K562 (cell line): ENCODE measurements around the gene SLC39A11. TPM values are rescaled to one million over a fixed set of nuclear protein-coding genes. Genes with fewer than 3 reads are reported as not detected.
A peak's percentile ranks its signal among the peaks of the same experiment; 100 is the strongest.

Source experiments
- ATAC-seq: fragments of 200-7000 bp; cut with Tn5 transposase; 3 replicates; pipeline ENCODE4 v1.9.1; 2020; ENCODE audit warnings: moderate library complexity
- BruUV-seq: library from RNA; stranded (reverse); fragments of 400-500 nt; replicated peaks from 2 replicates; lab custom pipeline; 2021; lab: Mats Ljungman, UMichigan
- CTCF ChIA-PET: fragments of 300-600 bp; formaldehyde crosslinking; extraction: SDS; loops from one replicate; lab custom pipeline; 2021; ENCODE audit warnings: low intra/inter-chr PET ratio; lab: Yijun Ruan, JAX
- POLR2A ChIA-PET: fragments of 300-600, 350-650 bp; sonication (Branson Sonifier 250); formaldehyde crosslinking; extraction: SDS; loops from one replicate; lab custom pipeline; 2021; ENCODE audit warnings: antibody characterized with exemption, inconsistent platforms; lab: Yijun Ruan, JAX
- DNase-seq, 4 experiments: peaks; one replicate each; pipeline versions ENCODE4 v3.0.0 to v3.0.0-alpha.2; 2011 to 2018; ENCODE audit warnings: low spot score in 3 of 4, mixed read lengths in 3 of 4; ENCODE audit errors: extremely low read depth in 1 of 4
- FAIRE-seq: peaks from 2 replicates; lab custom pipeline; 2011; peaks lifted over from hg19 to GRCh38; lab: Jason Lieb, UNC
- H2AFZ ChIP-seq: 2 replicates; pipeline ENCODE4 v1.6.0; 2011; ENCODE audit warnings: low read depth, low read length, control low read depth, inconsistent platforms
- H3K27ac ChIP-seq: fragments of 200-600 bp; 3 replicates; pipeline ENCODE4 v1.8.0; 2011; ENCODE audit warnings: low read depth, mild to moderate bottlenecking, control low read depth, inconsistent platforms, low read length, moderate library complexity, mixed read lengths; ENCODE audit errors: extremely low read depth
- H3K27me3 ChIP-seq, 2 experiments: fragments of 300-600 bp in 1 of 2; 2 replicates in 1 of 2; 3 replicates in 1 of 2; pipeline versions ENCODE4 v1.6.0 to v1.8.0; 2011; ENCODE audit warnings: inconsistent platforms in 2 of 2, low read length in 2 of 2, mild to moderate bottlenecking in 1 of 2, mixed read lengths in 1 of 2, moderate library complexity in 1 of 2; ENCODE audit not compliant: control insufficient read depth in 2 of 2, insufficient read depth in 2 of 2
- H3K36me3 ChIP-seq: fragments of 300-600 bp; 3 replicates; pipeline ENCODE4 v1.8.0; 2011; ENCODE audit warnings: mild to moderate bottlenecking, low read length, inconsistent platforms; ENCODE audit not compliant: control insufficient read depth, insufficient read depth
- H3K4me1 ChIP-seq, 2 experiments: fragments of 200-600 bp in 1 of 2; replicated peaks in 1 of 2; 2 replicates in 1 of 2; 3 replicates in 1 of 2; pipeline versions ENCODE4 v1.5.1 to v1.8.0; 2011; ENCODE audit warnings: inconsistent platforms in 2 of 2, low read length in 2 of 2, mild to moderate bottlenecking in 1 of 2, mixed read lengths in 1 of 2, moderate library complexity in 1 of 2; ENCODE audit not compliant: control insufficient read depth in 2 of 2, insufficient read depth in 2 of 2
- H3K4me2 ChIP-seq: 2 replicates; pipeline ENCODE4 v1.6.1; 2011; ENCODE audit warnings: low read length, control low read depth, inconsistent platforms, mixed read lengths; ENCODE audit not compliant: insufficient read depth
- H3K4me3 ChIP-seq: fragments of 200-600 bp; sonication (generic), shearing (Covaris generic); 2 replicates; pipeline ENCODE4 v1.5.1; 2016; ENCODE audit warnings: control low read depth, inconsistent platforms
- H3K79me2 ChIP-seq: fragments of 200-600 bp; 3 replicates; pipeline ENCODE4 v1.8.0; 2011; ENCODE audit warnings: low read length, inconsistent platforms; ENCODE audit not compliant: control insufficient read depth, insufficient read depth
- H3K9ac ChIP-seq, 2 experiments: 2 replicates each; pipeline versions ENCODE4 v1.6.0 to v1.6.1; 2011; ENCODE audit warnings: low read depth in 2 of 2, low read length in 2 of 2, control low read depth in 1 of 2, inconsistent platforms in 1 of 2, mild to moderate bottlenecking in 1 of 2, mixed read lengths in 1 of 2; ENCODE audit not compliant: insufficient read depth in 1 of 2
- H3K9me1 ChIP-seq: one replicate; pipeline ENCODE4 v1.6.0; 2011; ENCODE audit warnings: inconsistent platforms, mild to moderate bottlenecking, low read length, moderate library complexity; ENCODE audit not compliant: control insufficient read depth, insufficient read depth
- H3K9me3 ChIP-seq: replicated peaks from 2 replicates; pipeline ENCODE4 v1.5.1; 2011; ENCODE audit warnings: low read depth, low read length, inconsistent platforms; ENCODE audit not compliant: control insufficient read depth, insufficient read depth
- H4K20me1 ChIP-seq: replicated peaks from 2 replicates; pipeline ENCODE4 v1.6.1; 2011; ENCODE audit warnings: low read length, inconsistent platforms, mixed read lengths; ENCODE audit not compliant: control insufficient read depth, insufficient read depth
- EZH2 ChIP-seq: IDR thresholded peaks from 2 replicates; pipeline ENCODE4 v1.6.1; 2012; ENCODE audit warnings: low read depth, mild to moderate bottlenecking, inconsistent platforms, low read length, borderline replicate concordance
- MAFF ChIP-seq: IDR thresholded peaks from 2 replicates; pipeline ENCODE4 v1.6.1; 2012; ENCODE audit warnings: low read length, improper control_type of control experiment
- MTF1 ChIP-seq: fragments of 250-450 bp; sonication (Bioruptor Pico); IDR thresholded peaks from 2 replicates; pipeline ENCODE4 v1.9.0; 2021; ENCODE audit warnings: moderate library complexity, mild to moderate bottlenecking, inconsistent platforms, borderline replicate concordance
- NCOA2 ChIP-seq, 2 experiments: fragments of 450-650 bp; IDR thresholded peaks; 2 replicates each; pipeline ENCODE4 v1.6.1; 2018; ENCODE audit warnings: mild to moderate bottlenecking in 2 of 2, moderate library complexity in 1 of 2; ENCODE audit not compliant: partially characterized antibody in 2 of 2
- RFX1 ChIP-seq: fragments of 450-650 bp; IDR thresholded peaks from 2 replicates; pipeline ENCODE4 v1.6.1; 2016; ENCODE audit warnings: mild to moderate bottlenecking, moderate library complexity
- RUNX1 ChIP-seq: sonication (generic); IDR thresholded peaks from 2 replicates; pipeline ENCODE4 v1.6.1; 2016; ENCODE audit warnings: antibody characterized with exemption, low read depth
- ZNF23 ChIP-seq: fragments of 250-450 bp; sonication (Bioruptor Pico); IDR thresholded peaks from 2 replicates; pipeline ENCODE4 v1.4.0; 2020; ENCODE audit warnings: mild to moderate bottlenecking
- ZNF699 ChIP-seq: fragments of 250-450 bp; sonication (Bioruptor Pico); IDR thresholded peaks from 2 replicates; pipeline ENCODE4 v1.8.0; 2021; ENCODE audit warnings: mild to moderate bottlenecking, moderate library complexity; ENCODE audit not compliant: insufficient replicate concordance
- WGBS: fragments of 100-300 bp; shearing (Covaris generic); methylation state at CpG from one replicate; pipeline ENCODE4 v1.1.6; 2016; ENCODE audit warnings: low coverage, mixed read lengths; ENCODE audit not compliant: insufficient coverage; ENCODE audit errors: missing lambda C conversion rate; 5-methylcytosine and 5-hydroxymethylcytosine counted together
- in situ Hi-C: fragments of 300-500 bp; cut with MboI; formaldehyde crosslinking; loops from 4 replicates; pipeline ENCODE4 v1.15.0; 2018; ENCODE audit warnings: inconsistent platforms, mixed read lengths
- intact Hi-C: fragments of 100-400 bp; cut with micrococcal nuclease; formaldehyde crosslinking; loops from 2 replicates; pipeline ENCODE4 v1.14.2; 2022
- polyA plus RNA-seq, 8 experiments: library from polyadenylated mRNA; depleted of rRNA in 4 of 8; stranded (reverse) in 5 of 8; unstranded in 3 of 8; fragments of >200 nt; fragmentation: Nextera tagmentation in 2 of 8; fragmentation: Illumina TruSeq in 1 of 8; extraction: Ambion mirVana in 2 of 8; extraction: Trizol in 1 of 8; gene quantifications; 2 replicates each; pipeline versions ENCODE4 v1.2.1 to v1.2.3, GENCODE V29; 2011 to 2014; ENCODE audit warnings: inconsistent platforms in 1 of 8, missing spikeins in 1 of 8
- total RNA-seq, 7 experiments: library from RNA; depleted of rRNA in 6 of 7; stranded (reverse); fragments of >200 nt in 6 of 7; fragmentation: Illumina TruSeq in 2 of 7; extraction: Trizol in 2 of 7; gene quantifications; 2 replicates each; pipeline versions ENCODE4 v1.2.1 to v1.2.3, GENCODE V29; 2011 to 2021; ENCODE audit warnings: low replicate concordance in 1 of 7
- TF ChIP-seq, protein P1 (sequence below): fragments of 450-650 bp; formaldehyde crosslinking; IDR thresholded peaks from 2 replicates; pipeline ENCODE4 v1.4.0; 2020; ENCODE audit warnings: mild to moderate bottlenecking, mixed read lengths

The SLC39A11 gene
- total and polyA plus RNA-seq, 9 of the 15 experiments (the other 6 are each of a cell fraction or from before 2014, with no cell fraction given) = 10.5 to 26.4 (median 13.4) TPM

DNA sequence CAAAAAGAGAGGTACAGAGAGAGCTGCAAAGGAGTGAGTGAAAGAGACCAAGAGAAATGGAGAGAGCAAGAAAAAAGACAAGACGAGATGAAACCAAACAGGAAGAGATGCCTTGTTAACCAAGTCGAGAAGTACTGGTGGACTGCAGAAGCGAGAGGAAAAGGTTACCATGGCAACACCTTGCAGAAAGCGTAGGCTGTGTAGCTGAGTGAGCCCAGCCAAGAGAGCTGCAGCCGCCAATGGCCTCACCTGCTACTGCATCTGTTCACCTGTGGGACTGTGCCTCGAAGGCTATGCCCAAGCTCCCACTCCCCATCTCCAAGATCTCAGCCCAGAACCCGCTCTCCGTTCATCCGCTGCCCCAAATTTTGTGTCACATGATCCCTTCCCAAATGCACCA is 161.3 kb downstream of the SLC39A11 start:
- no peak overlapping the region for H3K27ac ChIP-seq
- no peaks in the 10 kb centered on the region; the same call in 1 of the 2 replicates for H4K20me1 ChIP-seq
- H3K4me1 ChIP-seq = no peaks in the 10 kb centered on the region
- FAIRE-seq (no peak), DNase-seq (no peak), ATAC-seq (no peak)
- H3K4me3 ChIP-seq = no peak overlapping the region
- H3K4me2 ChIP-seq = no peak overlapping the region
- H3K27me3 ChIP-seq = no peaks in the 10 kb centered on the region; a peak in 1 of 5 replicates
- in situ Hi-C loops (no loop called here), intact Hi-C loops (no loop called here)
- CTCF ChIA-PET = no interaction called here
- TF ChIP-seq NCOA2 (IDR thresholded peaks at IDR 0.05; ENCODE audit: partially characterized antibody in 2 of 2) (no peak), MAFF (no peak), MTF1 (no peak), RFX1 (peak; percentile 88), ZNF699 (CRISPR knock-in tag) (no peak), EZH2 (no peak), ZNF23 (no peak), RUNX1 (no peak)
- TF ChIP-seq, protein P1, sequence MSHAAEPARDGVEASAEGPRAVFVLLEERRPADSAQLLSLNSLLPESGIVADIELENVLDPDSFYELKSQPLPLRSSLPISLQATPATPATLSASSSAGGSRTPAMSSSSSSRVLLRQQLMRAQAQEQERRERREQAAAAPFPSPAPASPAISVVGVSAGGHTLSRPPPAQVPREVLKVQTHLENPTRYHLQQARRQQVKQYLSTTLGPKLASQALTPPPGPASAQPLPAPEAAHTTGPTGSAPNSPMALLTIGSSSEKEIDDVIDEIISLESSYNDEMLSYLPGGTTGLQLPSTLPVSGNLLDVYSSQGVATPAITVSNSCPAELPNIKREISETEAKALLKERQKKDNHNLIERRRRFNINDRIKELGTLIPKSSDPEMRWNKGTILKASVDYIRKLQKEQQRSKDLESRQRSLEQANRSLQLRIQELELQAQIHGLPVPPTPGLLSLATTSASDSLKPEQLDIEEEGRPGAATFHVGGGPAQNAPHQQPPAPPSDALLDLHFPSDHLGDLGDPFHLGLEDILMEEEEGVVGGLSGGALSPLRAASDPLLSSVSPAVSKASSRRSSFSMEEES (CRISPR knock-in tag) = peak; percentile 41
- WGBS = 66% methylated on average over 9 of the region's 9 CpGs
- no TSS peak for BruUV-seq
- no peak overlapping the region for H2AFZ ChIP-seq
- H3K9me3 ChIP-seq = no peaks in the 10 kb centered on the region
- H3K36me3 ChIP-seq = no peaks in the 10 kb centered on the region
- H3K9ac ChIP-seq = no peak overlapping the region
- POLR2A ChIA-PET = interaction anchor here (1.6 kb wide), 1 partner anchor 9 kb away, joined by 4 read pairs; no protein-coding TSS in a partner anchor
- no peaks in the 10 kb centered on the region for H3K9me1 ChIP-seq
- no peaks in the 10 kb centered on the region for H3K79me2 ChIP-seq
